Liver (tissue), 9 donors: ENCODE measurements around the gene FTO. TPM values are rescaled to one million over a fixed set of nuclear protein-coding genes. Genes with fewer than 3 reads are reported as not detected.

Experiments used
- DNase-seq: peaks from one replicate; pipeline ENCODE4 v3.0.0-alpha.2; 2017; ENCODE audit warnings: low spot score
- H3K27ac ChIP-seq, 2 donors: one replicate each; pipeline ENCODE4 v1.7.0; 2013; ENCODE audit warnings: inconsistent platforms in 2 of 2, low read length in 2 of 2, control low read depth in 1 of 2, low read depth in 1 of 2, mild to moderate bottlenecking in 1 of 2
- H3K27me3 ChIP-seq, 4 donors: one replicate each; pipeline versions ENCODE4 v1.6.1 to v1.7.0; 2013; ENCODE audit warnings: low read length in 3 of 4, inconsistent platforms in 1 of 4, mild to moderate bottlenecking in 1 of 4, moderate library complexity in 1 of 4; ENCODE audit not compliant: control insufficient read depth in 4 of 4, insufficient read depth in 4 of 4
- H3K36me3 ChIP-seq, 4 donors: one replicate each; pipeline versions ENCODE4 v1.6.1 to v1.7.0; 2013; ENCODE audit warnings: low read length in 3 of 4, mild to moderate bottlenecking in 3 of 4, low read depth in 1 of 4, moderate library complexity in 1 of 4; ENCODE audit not compliant: control insufficient read depth in 4 of 4, insufficient read depth in 3 of 4
- H3K4me1 ChIP-seq, 4 donors: one replicate each; pipeline versions ENCODE4 v1.6.1 to v1.7.0; 2013; ENCODE audit warnings: low read length in 3 of 4, mild to moderate bottlenecking in 3 of 4, moderate library complexity in 1 of 4; ENCODE audit not compliant: control insufficient read depth in 4 of 4, insufficient read depth in 4 of 4
- H3K4me3 ChIP-seq, 3 donors: one replicate each; pipeline versions ENCODE4 v1.6.1 to v1.7.0; 2013; ENCODE audit warnings: low read length in 3 of 3, control low read depth in 1 of 3, low read depth in 1 of 3, mild to moderate bottlenecking in 1 of 3
- H3K9ac ChIP-seq, 2 donors: one replicate each; pipeline ENCODE4 v1.7.0; 2013; ENCODE audit warnings: low read length in 2 of 2, mild to moderate bottlenecking in 2 of 2, moderate library complexity in 2 of 2, control low read depth in 1 of 2, low read depth in 1 of 2
- H3K9me3 ChIP-seq, 4 donors: one replicate each; pipeline versions ENCODE4 v1.6.1 to v1.7.0; 2013; ENCODE audit warnings: low read length in 3 of 4; ENCODE audit not compliant: control insufficient read depth in 4 of 4
- EGR1 ChIP-seq, 2 donors: IDR thresholded peaks; 2 replicates each; pipeline ENCODE4 v1.6.1; 2016 to 2018; ENCODE audit warnings: antibody characterized with exemption in 2 of 2, low read depth in 2 of 2
- FOXA1 ChIP-seq: IDR thresholded peaks from 2 replicates; pipeline ENCODE4 v1.6.1; 2016; ENCODE audit warnings: antibody characterized with exemption
- FOXA2 ChIP-seq: IDR thresholded peaks from 2 replicates; pipeline ENCODE4 v1.6.1; 2016; ENCODE audit warnings: antibody characterized with exemption
- GABPA ChIP-seq, 2 donors: IDR thresholded peaks in 1 of 2; conservative IDR thresholded peaks in 1 of 2; 2 replicates each; pipeline ENCODE4 v1.6.1; 2016; ENCODE audit warnings: antibody characterized with exemption in 2 of 2, mild to moderate bottlenecking in 1 of 2, moderate library complexity in 1 of 2
- HNF4A ChIP-seq, 2 donors: conservative IDR thresholded peaks; 2 replicates each; pipeline ENCODE4 v1.6.1; 2016; ENCODE audit warnings: antibody characterized with exemption in 2 of 2, mild to moderate bottlenecking in 2 of 2
- HNF4G ChIP-seq: IDR thresholded peaks from 2 replicates; pipeline ENCODE4 v1.6.1; 2016; ENCODE audit warnings: antibody characterized with exemption
- JUND ChIP-seq, 2 donors: IDR thresholded peaks; 2 replicates each; pipeline ENCODE4 v1.6.1; 2016; ENCODE audit warnings: antibody characterized with exemption in 2 of 2
- NR2F2 ChIP-seq: IDR thresholded peaks from 2 replicates; pipeline ENCODE4 v1.6.1; 2016; ENCODE audit warnings: antibody characterized with exemption
- RAD21 ChIP-seq, 2 donors: IDR thresholded peaks; 2 replicates each; pipeline ENCODE4 v1.6.1; 2016; ENCODE audit warnings: antibody characterized with exemption in 2 of 2, mild to moderate bottlenecking in 2 of 2
- RXRA ChIP-seq, 2 donors: IDR thresholded peaks; 2 replicates each; pipeline ENCODE4 v1.6.1; 2017 to 2018; ENCODE audit warnings: antibody characterized with exemption in 2 of 2, mild to moderate bottlenecking in 1 of 2
- SP1 ChIP-seq: IDR thresholded peaks from 2 replicates; pipeline ENCODE4 v1.6.1; 2018; ENCODE audit warnings: antibody characterized with exemption, mild to moderate bottlenecking
- TAF1 ChIP-seq: conservative IDR thresholded peaks from 2 replicates; pipeline ENCODE4 v1.6.1; 2016; ENCODE audit warnings: antibody characterized with exemption, mild to moderate bottlenecking
- YY1 ChIP-seq: IDR thresholded peaks from 2 replicates; pipeline ENCODE4 v1.6.1; 2016; ENCODE audit warnings: antibody characterized with exemption, mild to moderate bottlenecking
- WGBS: extraction: QIAGEN DNeasy Blood & Tissue Kit; methylation state at CpG from one replicate; pipeline ENCODE4 v1.1.7; 2013; 5-methylcytosine and 5-hydroxymethylcytosine counted together
- polyA plus RNA-seq, 2 donors: library from polyadenylated mRNA; stranded (reverse) in 1 of 2; unstranded in 1 of 2; fragments of 200-250 nt in 1 of 2; fragments of >200 nt in 1 of 2; fragmentation: Nextera tagmentation in 1 of 2; extraction: Ambion mirVana in 1 of 2; gene quantifications; one replicate each; pipeline versions ENCODE4 v1.2.1 to v1.2.3, GENCODE V29; 2013 to 2015
- total RNA-seq, 2 donors: library from RNA; depleted of rRNA; stranded (reverse); fragments of >200 nt; gene quantifications; one replicate each; pipeline ENCODE4 v1.2.3, GENCODE V29; 2014
- TF ChIP-seq, protein P1 (sequence below): fragments of 150-350 bp; IDR thresholded peaks from 2 replicates; pipeline ENCODE4 v1.5.1; 2017; ENCODE audit warnings: improper control_type of control experiment, low read depth, low read length; ENCODE audit not compliant: missing input control
- TF ChIP-seq, protein P2 (sequence below): IDR thresholded peaks from 2 replicates; pipeline ENCODE4 v1.6.1; 2016; ENCODE audit warnings: antibody characterized with exemption
- TF ChIP-seq, protein P3 (sequence below): IDR thresholded peaks from 2 replicates; pipeline ENCODE4 v1.6.1; 2016; ENCODE audit warnings: antibody characterized with exemption, mild to moderate bottlenecking
- TF ChIP-seq, protein P4 (sequence below): IDR thresholded peaks from 2 replicates; pipeline ENCODE4 v1.6.1; 2016; ENCODE audit warnings: antibody characterized with exemption
- TF ChIP-seq, protein P5 (sequence below): IDR thresholded peaks from 2 replicates; pipeline ENCODE4 v1.6.1; 2016; ENCODE audit warnings: antibody characterized with exemption
- donor health status: healthy.
- donor health status: healthy.
- donor health status: healthy.
- donor health status: healthy.
- donor health status: healthy.

The FTO gene
- total and polyA plus RNA-seq, 4 donors, result 12.0 to 54.2 (median 24.6) TPM

DNA sequence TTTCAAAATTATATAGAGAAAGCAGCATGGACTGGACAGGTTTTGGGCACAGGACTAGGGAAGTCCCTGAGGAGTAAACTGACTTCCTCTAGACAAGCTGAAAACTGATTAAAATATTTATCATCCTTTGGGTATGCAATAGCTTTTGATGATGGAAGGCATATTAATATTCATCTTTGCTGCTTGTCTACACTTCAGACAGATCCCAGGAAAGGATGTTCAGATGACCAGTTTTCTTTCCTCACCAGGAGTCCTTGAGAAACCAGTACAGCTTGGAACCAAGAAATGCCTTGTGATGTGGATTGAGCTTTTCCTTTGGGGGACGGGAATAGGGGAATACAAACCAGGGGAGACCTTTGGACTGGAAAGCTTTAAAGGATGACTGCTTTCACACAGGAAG is 195.5 kb downstream of the FTO start:
- no peak overlapping the region for H3K27ac ChIP-seq
- TF ChIP-seq NR2F2 (no peak), GABPA (IDR thresholded peaks at IDR 0.05 in 1 of 2, conservative IDR thresholded peaks at IDR 0.05 in 1 of 2) (no peak), RAD21 (IDR thresholded peaks at IDR 0.05) (no peak), FOXA1 (no peak), HNF4G (no peak), FOXA2 (no peak), SP1 (no peak), RXRA (IDR thresholded peaks at IDR 0.05) (no peak), JUND (IDR thresholded peaks at IDR 0.05) (no peak), YY1 (no peak), EGR1 (IDR thresholded peaks at IDR 0.05; ENCODE audit: low read depth in 2 of 2) (no peak), TAF1 (no peak)
- TF ChIP-seq, protein P1, sequence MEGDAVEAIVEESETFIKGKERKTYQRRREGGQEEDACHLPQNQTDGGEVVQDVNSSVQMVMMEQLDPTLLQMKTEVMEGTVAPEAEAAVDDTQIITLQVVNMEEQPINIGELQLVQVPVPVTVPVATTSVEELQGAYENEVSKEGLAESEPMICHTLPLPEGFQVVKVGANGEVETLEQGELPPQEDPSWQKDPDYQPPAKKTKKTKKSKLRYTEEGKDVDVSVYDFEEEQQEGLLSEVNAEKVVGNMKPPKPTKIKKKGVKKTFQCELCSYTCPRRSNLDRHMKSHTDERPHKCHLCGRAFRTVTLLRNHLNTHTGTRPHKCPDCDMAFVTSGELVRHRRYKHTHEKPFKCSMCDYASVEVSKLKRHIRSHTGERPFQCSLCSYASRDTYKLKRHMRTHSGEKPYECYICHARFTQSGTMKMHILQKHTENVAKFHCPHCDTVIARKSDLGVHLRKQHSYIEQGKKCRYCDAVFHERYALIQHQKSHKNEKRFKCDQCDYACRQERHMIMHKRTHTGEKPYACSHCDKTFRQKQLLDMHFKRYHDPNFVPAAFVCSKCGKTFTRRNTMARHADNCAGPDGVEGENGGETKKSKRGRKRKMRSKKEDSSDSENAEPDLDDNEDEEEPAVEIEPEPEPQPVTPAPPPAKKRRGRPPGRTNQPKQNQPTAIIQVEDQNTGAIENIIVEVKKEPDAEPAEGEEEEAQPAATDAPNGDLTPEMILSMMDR, result no peak
- TF ChIP-seq, protein P2, sequence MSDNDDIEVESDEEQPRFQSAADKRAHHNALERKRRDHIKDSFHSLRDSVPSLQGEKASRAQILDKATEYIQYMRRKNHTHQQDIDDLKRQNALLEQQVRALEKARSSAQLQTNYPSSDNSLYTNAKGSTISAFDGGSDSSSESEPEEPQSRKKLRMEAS, result no peak
- TF ChIP-seq, protein P3, sequence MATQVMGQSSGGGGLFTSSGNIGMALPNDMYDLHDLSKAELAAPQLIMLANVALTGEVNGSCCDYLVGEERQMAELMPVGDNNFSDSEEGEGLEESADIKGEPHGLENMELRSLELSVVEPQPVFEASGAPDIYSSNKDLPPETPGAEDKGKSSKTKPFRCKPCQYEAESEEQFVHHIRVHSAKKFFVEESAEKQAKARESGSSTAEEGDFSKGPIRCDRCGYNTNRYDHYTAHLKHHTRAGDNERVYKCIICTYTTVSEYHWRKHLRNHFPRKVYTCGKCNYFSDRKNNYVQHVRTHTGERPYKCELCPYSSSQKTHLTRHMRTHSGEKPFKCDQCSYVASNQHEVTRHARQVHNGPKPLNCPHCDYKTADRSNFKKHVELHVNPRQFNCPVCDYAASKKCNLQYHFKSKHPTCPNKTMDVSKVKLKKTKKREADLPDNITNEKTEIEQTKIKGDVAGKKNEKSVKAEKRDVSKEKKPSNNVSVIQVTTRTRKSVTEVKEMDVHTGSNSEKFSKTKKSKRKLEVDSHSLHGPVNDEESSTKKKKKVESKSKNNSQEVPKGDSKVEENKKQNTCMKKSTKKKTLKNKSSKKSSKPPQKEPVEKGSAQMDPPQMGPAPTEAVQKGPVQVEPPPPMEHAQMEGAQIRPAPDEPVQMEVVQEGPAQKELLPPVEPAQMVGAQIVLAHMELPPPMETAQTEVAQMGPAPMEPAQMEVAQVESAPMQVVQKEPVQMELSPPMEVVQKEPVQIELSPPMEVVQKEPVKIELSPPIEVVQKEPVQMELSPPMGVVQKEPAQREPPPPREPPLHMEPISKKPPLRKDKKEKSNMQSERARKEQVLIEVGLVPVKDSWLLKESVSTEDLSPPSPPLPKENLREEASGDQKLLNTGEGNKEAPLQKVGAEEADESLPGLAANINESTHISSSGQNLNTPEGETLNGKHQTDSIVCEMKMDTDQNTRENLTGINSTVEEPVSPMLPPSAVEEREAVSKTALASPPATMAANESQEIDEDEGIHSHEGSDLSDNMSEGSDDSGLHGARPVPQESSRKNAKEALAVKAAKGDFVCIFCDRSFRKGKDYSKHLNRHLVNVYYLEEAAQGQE, result no peak
- TF ChIP-seq, protein P4, sequence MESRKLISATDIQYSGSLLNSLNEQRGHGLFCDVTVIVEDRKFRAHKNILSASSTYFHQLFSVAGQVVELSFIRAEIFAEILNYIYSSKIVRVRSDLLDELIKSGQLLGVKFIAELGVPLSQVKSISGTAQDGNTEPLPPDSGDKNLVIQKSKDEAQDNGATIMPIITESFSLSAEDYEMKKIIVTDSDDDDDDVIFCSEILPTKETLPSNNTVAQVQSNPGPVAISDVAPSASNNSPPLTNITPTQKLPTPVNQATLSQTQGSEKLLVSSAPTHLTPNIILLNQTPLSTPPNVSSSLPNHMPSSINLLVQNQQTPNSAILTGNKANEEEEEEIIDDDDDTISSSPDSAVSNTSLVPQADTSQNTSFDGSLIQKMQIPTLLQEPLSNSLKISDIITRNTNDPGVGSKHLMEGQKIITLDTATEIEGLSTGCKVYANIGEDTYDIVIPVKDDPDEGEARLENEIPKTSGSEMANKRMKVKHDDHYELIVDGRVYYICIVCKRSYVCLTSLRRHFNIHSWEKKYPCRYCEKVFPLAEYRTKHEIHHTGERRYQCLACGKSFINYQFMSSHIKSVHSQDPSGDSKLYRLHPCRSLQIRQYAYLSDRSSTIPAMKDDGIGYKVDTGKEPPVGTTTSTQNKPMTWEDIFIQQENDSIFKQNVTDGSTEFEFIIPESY, result no peak

DNA sequence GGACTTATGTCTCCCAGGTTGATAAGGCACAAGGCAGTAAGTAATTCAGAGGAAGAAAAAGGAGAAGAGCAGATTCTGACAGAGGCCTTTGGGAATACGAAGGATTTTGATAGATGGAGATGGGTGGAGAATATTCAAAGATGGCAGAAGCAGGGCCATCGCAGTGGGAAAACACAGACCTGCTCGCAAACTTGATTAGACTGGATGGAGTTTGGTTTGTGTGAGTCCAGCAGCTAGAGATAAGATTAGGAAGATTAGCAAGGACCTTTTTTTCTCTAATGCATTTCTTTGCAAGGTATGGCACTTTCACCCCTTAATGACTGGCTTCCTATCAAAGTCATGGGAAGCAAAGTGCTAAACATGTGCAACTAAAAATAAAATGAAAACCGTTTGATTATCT is 196.7 kb downstream of the FTO start:
- no peaks in the 10 kb centered on the region for H3K9me3 ChIP-seq
- H3K9ac ChIP-seq, result no peak overlapping the region
- H3K27me3 ChIP-seq, result no peaks in the 10 kb centered on the region
- 85% methylated on average over 4 of the region's 4 CpGs for WGBS
- peaks cover 0 to 8% (median 0%) of the 10 kb centered on the region in 4 donors for H3K4me1 ChIP-seq
- no peak overlapping the region for H3K27ac ChIP-seq
- no peak overlapping the region for H3K4me3 ChIP-seq
- no peak for DNase-seq
- H3K36me3 ChIP-seq, result no peaks in the 10 kb centered on the region
- no peak for TF ChIP-seq RAD21 (IDR thresholded peaks at IDR 0.05)
- no peak for TF ChIP-seq FOXA2
- TF ChIP-seq JUND (IDR thresholded peaks at IDR 0.05), result no peak
- TF ChIP-seq, protein P4, result no peak
- no peak for TF ChIP-seq TAF1
- TF ChIP-seq, protein P5, sequence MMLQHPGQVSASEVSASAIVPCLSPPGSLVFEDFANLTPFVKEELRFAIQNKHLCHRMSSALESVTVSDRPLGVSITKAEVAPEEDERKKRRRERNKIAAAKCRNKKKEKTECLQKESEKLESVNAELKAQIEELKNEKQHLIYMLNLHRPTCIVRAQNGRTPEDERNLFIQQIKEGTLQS, result no peak
- no peak for TF ChIP-seq FOXA1
- TF ChIP-seq, protein P1, result no peak
- TF ChIP-seq HNF4G, result no peak
- TF ChIP-seq HNF4A (conservative IDR thresholded peaks at IDR 0.05), result no peak
- TF ChIP-seq EGR1 (IDR thresholded peaks at IDR 0.05; ENCODE audit: low read depth in 2 of 2), result no peak
- TF ChIP-seq, protein P2, result no peak
- no peak for TF ChIP-seq NR2F2

More for the DNA sequence above, 195.5 kb downstream of the FTO start:
- Histone ChIP-seq H3K9me3 (no peaks in the 10 kb centered on the region), H3K4me3 (no peak overlapping the region), H3K4me1 (peaks cover 0 to 8% (median 0%) of the 10 kb centered on the region in 4 donors), H3K9ac (no peak overlapping the region), H3K27me3 (no peaks in the 10 kb centered on the region), H3K36me3 (no peaks in the 10 kb centered on the region)
- 84% methylated on average over 1 of the region's 1 CpG for WGBS
- DNase-seq, result no peak
